Kidney capillary endothelial cell (primary cell): ENCODE results near the gene LEFTY1.
"Not testable (repeated sequence)": the region's sequence is repeated elsewhere in the genome, so short reads cannot be mapped to it uniquely, and the experiment has no call there.

Experiments
- DNase-seq: peaks from one replicate; pipeline ENCODE4 v3.0.0-alpha.2; 2018; ENCODE audit warnings: low spot score

Gene LEFTY1

GRCh38 chr1:225848030-225848955 lies 40.7 kb downstream of the LEFTY1 start:
- DNase-seq: no peak

- no peak for DNase-seq
Observed at GRCh38 chr1:225847610-225848009, 41.3 kb downstream of the LEFTY1 start.

- no peak for DNase-seq
Observed at GRCh38 chr1:225846331-225847310, 42.3 kb downstream of the LEFTY1 start.

- peak; percentile 43 for DNase-seq
Observed at GRCh38 chr1:225845571-225846259, 43.2 kb downstream of the LEFTY1 start.

GRCh38 chr1:225845097-225845496 lies 43.8 kb downstream of the LEFTY1 start:
- no peak for DNase-seq

DNA sequence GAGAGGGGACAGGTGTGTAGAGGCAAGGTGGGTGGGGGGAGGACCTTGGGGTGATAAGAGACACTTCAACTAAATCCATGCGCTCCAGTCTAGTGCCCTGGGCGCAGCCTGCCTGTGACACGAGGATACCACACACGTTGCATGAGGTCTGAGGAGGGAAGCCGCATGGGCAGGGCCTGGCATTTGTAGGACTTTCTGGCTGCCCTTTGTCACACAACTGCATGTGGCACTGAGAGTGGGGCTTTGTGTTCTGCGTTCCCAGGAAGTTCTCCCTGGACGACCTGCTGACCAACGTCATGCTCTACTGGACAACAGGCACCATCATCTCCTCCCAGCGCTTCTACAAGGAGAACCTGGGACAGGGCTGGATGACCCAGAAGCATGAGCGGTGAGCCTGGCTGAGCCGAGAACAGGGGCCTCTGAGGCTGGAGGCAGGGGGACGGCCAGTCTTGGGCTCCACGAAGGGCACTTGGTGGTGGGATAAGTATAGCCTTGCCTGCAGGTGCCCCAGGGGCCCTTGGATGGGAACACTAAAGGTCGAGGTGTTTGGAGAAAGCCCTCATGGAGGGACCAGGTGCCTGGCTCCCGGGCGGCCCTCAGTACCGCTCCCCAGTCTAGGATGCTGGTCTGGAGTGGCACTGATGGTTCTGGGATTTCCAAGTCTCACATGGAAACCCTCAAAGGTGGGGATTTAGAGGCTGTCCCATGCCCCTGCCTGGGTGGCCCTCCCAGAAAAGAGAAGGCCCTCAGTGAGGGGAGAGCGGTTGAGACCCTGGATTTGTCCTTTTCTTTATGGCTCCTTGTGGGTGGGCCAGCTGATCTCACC lies 44.5 kb downstream of the LEFTY1 start:
- no peak for DNase-seq

- DNase-seq: no peak
Observed at GRCh38 chr1:225843426-225843795, 45.5 kb downstream of the LEFTY1 start.

- DNase-seq: no peak
Observed at GRCh38 chr1:225842788-225843425, 46.0 kb downstream of the LEFTY1 start.

DNA sequence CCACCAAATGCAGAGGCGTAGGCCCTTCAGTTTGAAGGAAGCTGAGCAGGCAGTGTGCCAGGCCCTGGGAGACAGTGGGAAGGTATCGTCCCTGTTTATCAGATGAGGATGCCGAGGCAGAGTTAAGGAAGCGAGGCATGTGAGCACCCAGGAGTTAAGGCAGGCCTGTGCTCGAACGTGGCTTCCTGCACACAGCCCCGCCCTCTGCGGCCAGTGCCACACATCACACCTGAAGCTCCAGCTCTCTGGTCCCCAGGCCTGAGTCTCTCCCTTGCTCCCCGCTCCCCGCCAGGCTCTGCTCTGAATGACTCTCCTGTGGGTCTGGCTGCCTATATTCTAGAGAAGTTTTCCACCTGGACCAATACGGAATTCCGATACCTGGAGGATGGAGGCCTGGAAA lies 46.9 kb downstream of the LEFTY1 start:
- DNase-seq: no peak

GRCh38 chr1:225840713-225841112 lies 48.2 kb downstream of the LEFTY1 start:
- DNase-seq: no peak

GRCh38 chr1:225840223-225840610 lies 48.7 kb downstream of the LEFTY1 start:
- no peak for DNase-seq

DNA sequence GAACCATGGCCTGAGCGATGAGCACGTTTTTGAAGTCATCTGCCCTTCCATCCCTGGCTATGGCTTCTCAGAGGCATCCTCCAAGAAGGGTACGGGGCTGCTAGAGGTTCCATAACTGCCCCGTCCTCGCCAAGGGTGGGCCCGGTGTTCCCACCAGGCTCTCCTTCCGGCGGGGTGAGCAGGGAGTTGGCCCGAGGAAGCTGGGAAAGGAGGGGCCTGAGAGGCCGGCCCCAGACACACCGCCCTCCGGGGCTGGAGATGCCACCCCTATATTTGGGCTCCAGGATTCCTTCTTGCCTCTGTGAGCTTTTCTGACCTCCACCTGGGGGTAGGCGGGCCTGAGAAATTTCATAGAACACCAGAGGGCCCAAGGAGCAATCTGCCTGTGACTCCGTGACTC lies 50.2 kb downstream of the LEFTY1 start:
- DNase-seq: no peak

DNA sequence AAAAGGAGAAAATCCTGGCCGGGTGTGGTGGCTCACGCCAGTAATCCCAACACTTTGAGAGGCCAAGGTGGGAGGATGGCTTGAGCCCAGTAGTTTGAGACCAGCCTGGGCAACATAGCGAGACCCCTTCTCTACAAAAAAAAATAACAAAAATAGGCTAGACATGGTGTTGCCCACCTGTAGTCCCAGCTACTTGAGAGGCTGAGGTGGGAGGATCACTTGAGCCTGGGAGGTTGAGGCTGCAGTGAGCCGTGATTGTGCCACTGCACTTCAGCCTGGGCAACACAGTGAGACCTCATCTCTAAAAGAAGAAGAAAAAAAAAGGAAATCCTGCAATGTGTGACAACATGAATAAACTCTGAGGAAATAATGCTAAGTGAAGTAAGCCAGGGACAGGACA lies 52.6 kb downstream of the LEFTY1 start:
- DNase-seq: not testable (repeated sequence)
